Neural cell (in vitro differentiated cells): ENCODE measurements around the gene CYP11A1.

ENCODE experiments used
- CTCF ChIP-seq: fragments of 450-650 bp; IDR thresholded peaks from 2 replicates; pipeline ENCODE4 v1.5.1; 2014; ENCODE audit warnings: antibody characterized with exemption, mild to moderate bottlenecking, moderate library complexity; ENCODE audit not compliant: poor library complexity, severe bottlenecking
- EP300 ChIP-seq: fragments of 450-650 bp; conservative IDR thresholded peaks from 2 replicates; pipeline ENCODE4 v1.6.1; 2014; ENCODE audit warnings: antibody characterized with exemption, mild to moderate bottlenecking, moderate library complexity; ENCODE audit not compliant: poor library complexity, severe bottlenecking
- EZH2 ChIP-seq: fragments of 200-600, 300-800 bp; shearing (Covaris generic), sonication (generic); IDR thresholded peaks from 2 replicates; pipeline ENCODE4 v1.6.1; 2014; ENCODE audit warnings: antibody characterized with exemption, low read length, borderline replicate concordance, mild to moderate bottlenecking; ENCODE audit not compliant: insufficient read depth, poor library complexity, severe bottlenecking
- MXI1 ChIP-seq: fragments of 450-650 bp; conservative IDR thresholded peaks from 2 replicates; pipeline ENCODE4 v1.6.1; 2014; ENCODE audit warnings: antibody characterized with exemption, mild to moderate bottlenecking; ENCODE audit not compliant: poor library complexity, severe bottlenecking
- POLR2AphosphoS5 ChIP-seq: IDR thresholded peaks from 2 replicates; pipeline ENCODE4 v1.6.1; 2012
- RAD21 ChIP-seq: fragments of 450-650 bp; conservative IDR thresholded peaks from 2 replicates; pipeline ENCODE4 v1.6.1; 2014; ENCODE audit warnings: antibody characterized with exemption, mild to moderate bottlenecking, moderate library complexity
- REST ChIP-seq: IDR thresholded peaks from 2 replicates; pipeline ENCODE4 v1.6.1; 2012; ENCODE audit warnings: borderline replicate concordance
- SMC3 ChIP-seq: fragments of 450-650 bp; conservative IDR thresholded peaks from 2 replicates; pipeline ENCODE4 v1.6.1; 2014; ENCODE audit warnings: antibody characterized with exemption, mild to moderate bottlenecking, moderate library complexity; ENCODE audit not compliant: poor library complexity
- TAF1 ChIP-seq: IDR thresholded peaks from 2 replicates; pipeline ENCODE4 v1.6.1; 2012; ENCODE audit warnings: low read depth

DNA sequence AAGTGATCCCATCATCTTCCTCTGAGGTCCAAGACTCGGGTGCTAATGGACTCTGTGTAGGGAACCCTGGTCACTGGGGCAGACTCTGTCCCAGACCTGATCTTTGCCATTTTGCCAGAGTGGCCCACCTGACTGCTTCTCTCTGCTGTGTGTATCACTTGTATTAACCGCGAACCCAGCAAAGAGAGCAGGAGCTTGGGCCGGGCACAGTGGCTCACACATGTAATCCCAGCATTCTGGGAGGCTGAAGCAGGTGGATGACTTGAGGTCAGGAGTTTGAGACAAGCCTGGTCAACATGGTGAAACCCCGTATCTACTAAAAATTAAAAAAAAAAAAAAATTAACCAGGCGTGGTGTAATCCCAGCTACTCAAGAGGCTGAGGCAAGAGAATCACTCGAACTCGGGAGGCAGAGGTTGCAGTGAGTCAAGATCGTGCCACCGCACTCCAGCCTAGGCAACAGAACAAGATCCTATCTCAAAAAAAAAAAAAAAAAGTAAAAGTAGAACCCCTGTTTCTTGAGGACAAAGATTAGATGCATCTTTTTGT is 32.9 kb upstream of the CYP11A1 start:
- no peak for TF ChIP-seq CTCF
- TF ChIP-seq REST = no peak
- no peak for TF ChIP-seq RAD21
- no peak for TF ChIP-seq POLR2AphosphoS5
- TF ChIP-seq EZH2 = no peak
- no peak for TF ChIP-seq MXI1
- TF ChIP-seq TAF1 = no peak
- TF ChIP-seq EP300 = no peak
- no peak for TF ChIP-seq SMC3
